ENCODE data around the gene APBA1.
A peak's percentile ranks its signal among the peaks of the same experiment; 100 is the strongest.
"Not testable (repeated sequence)": the region's sequence is repeated elsewhere in the genome, so short reads cannot be mapped to it uniquely, and the experiment has no call there.

APBA1 gene

DNA sequence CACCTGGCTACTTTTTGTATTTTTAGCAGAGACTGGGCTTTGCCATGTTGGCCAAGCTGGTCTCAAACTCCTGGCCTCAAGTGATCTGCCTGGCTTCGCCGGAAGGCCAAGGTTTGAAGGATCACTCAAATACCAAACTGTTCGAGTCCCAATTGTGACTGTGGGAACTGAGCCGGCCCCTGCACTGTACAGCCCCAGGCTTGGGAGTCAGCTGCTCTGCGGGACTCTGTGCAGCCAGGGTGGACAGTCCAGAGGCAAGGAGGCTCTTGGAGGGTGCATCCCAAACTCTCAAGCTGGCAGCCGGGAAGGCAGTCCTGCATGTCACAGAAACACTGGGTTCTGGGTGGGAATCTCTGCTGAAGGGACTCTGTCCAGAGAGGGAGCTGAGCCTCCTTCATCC is 238.2 kb downstream of the APBA1 start:
- no peak for DNase-seq

DNA sequence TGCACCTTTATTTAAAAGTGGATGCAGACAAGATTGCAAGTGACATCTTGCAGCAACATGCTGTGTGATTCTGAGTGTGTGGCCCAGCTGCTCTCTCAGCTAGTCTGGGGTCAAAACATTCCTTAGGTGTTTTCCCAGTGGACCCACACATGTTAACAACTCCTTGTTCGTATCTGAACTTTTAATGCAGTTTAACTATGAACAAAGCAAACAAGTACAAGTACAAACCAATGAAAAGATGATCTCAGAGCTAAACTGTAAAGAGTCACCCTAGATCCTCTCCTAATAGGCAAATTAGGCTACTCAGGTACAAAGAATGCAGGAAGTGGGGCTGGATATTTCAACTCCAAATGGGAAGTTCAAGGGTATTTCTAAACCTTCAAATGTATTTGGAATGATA is 238.8 kb downstream of the APBA1 start:
- DNase-seq = no peak

- DNase-seq = no peak
These were observed 239.5 kb downstream of the APBA1 start for GRCh38 chr9:69432623-69433022.

GRCh38 chr9:69431777-69432176 is 240.4 kb downstream of the APBA1 start:
- no peak for DNase-seq

DNA sequence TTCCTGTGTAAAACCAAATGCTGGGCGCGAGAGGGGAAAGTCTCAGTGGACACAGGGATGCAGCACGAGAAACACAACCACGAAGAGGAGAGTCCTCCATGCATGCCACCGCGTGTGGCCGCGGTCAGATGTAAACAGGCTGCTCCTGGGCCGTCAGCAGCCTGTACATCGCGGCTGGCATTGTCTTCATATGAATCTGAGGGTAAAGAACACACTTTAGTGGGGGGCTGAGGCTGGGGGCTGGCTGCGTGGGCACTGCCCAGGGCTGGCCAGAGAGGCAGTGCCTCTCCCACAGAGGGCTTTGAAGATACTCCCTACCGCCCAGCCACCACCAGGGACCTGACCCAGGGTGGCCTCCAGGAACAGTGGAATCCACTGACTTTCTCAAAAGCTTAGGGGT is 241.0 kb downstream of the APBA1 start:
- no peak for DNase-seq

DNA sequence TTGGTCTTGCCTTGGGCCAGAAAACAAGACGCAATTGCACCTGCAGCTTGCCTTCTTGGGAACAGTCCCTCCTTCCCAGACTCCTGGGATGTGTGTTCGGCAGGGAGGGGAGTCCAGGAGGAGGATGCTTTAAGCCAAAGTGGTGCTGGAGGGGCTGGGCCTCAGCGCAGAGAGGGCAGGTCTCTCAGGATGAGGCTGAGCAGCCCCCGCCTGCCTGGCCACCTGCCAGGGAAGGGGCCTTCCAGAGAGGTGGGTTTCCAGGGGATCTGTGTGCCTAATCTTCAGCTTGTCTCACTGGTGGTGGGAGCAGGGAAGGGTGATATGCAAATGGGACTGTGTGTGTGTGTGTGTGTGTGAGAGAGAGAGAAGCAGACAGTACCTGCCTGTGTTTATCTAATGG is 242.0 kb downstream of the APBA1 start:
- DNase-seq = no peak

DNA sequence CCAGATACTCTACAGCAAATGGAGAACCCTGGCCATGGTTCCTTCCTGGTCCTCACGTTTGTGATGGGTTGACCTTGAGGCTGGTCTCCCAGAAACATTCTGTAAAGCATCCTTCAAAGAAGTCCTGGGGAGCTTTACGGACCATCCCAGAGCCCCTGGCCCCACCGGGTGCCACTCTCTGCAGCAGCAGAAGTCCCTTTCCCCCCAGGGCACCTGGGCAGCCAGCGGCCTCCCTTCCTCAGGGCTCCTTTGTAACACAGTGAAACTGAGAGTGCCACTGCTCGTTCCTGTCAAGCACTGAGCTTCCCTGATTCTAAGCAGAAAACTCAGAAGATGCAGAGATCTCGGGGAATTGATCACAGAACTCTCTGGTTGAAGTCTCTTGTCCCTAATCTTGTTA is 242.9 kb downstream of the APBA1 start:
- DNase-seq = no peak

DNA sequence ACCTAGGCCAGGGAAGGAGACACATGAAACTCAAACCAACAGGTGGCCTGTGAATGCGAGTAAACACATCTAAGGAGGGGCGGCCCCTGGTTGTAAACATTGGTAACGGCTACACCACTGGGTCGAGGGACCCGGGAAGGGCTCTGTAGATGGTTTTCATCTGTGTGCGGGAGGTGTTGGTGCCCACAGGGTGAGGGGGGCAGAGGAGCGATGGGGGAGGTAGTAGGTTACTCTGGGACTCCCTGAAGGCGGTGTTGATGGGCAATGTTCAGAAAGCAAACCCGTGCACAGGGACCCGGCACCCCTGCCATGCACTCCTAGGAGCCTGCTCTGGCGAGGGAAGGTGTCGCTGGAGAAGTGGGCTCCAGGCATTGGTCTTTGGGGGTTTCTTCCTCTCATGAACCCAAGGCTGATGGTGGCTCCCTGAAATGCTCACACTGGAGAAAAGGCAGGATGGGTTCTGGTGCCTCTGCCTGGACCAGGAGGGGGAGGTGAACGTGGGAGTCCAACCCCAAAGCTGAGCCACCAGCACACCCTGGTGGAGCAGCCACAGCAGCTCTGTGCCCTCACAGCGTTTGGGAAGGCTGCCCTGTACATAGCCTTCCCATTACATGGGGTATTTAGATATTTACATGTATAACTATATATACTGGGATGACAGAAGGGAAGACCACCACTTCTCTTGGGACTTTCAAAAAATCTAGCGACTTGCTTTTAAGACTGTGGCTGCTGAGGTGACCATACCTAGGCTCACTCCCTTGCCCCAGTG is 244.0 kb downstream of the APBA1 start:
- DNase-seq = no peak

GRCh38 chr9:69427286-69427685 is 244.9 kb downstream of the APBA1 start:
- DNase-seq = no peak

- peak; percentile 59 for DNase-seq
These were observed 246.9 kb downstream of the APBA1 start for GRCh38 chr9:69425136-69425801.

- DNase-seq = peak; percentile 83
These were observed 250.0 kb downstream of the APBA1 start for GRCh38 chr9:69421908-69422801.

GRCh38 chr9:69420611-69421270 is 251.4 kb downstream of the APBA1 start:
- no peak for DNase-seq

- DNase-seq = peak; percentile 39
These were observed 259.4 kb downstream of the APBA1 start for GRCh38 chr9:69412741-69413150.

GRCh38 chr9:69411931-69412740 is 260.0 kb downstream of the APBA1 start:
- no peak for DNase-seq

DNA sequence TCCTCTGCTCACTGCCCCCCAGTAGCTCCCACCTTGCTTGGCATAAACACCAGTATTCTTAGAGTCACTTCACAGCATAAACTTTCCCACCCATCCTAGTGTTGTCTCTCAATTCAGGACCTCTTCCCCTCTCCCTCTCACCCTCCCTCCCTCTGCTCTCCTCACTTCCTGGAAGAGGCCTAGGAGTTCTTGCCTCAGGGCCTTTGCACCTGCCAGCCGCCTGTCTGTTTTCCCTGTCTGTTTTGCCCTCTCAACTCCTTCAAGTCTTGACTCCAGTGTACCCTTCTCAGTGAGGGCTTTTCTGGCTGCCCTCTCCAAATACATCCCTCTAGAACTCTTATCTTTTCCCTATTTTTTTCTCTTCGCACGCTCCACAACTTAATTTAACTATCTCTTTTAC is 260.9 kb downstream of the APBA1 start:
- no peak for DNase-seq

DNA sequence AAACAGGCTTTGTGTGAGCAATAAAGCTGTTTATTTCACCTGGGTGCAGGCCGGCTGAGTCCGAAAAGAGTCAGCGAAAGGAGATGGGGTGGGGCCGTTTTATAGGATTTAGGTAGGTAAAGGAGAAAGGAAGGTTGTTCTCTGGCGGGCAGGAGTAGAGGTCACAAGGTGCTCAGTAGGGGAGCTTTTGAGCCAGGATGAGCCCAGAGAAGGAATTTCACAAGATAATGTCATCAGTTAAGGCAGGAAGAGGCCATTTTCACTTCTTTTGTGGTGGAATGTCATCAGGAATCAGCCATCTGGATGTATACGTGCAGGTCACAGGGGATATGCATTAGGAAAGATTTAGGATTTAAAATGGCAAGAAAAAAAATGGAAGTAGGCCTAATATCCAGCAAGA is 262.2 kb downstream of the APBA1 start:
- not testable (repeated sequence) for DNase-seq

GRCh38 chr9:69400470-69400869 is 271.7 kb downstream of the APBA1 start:
- no peak for DNase-seq

DNA sequence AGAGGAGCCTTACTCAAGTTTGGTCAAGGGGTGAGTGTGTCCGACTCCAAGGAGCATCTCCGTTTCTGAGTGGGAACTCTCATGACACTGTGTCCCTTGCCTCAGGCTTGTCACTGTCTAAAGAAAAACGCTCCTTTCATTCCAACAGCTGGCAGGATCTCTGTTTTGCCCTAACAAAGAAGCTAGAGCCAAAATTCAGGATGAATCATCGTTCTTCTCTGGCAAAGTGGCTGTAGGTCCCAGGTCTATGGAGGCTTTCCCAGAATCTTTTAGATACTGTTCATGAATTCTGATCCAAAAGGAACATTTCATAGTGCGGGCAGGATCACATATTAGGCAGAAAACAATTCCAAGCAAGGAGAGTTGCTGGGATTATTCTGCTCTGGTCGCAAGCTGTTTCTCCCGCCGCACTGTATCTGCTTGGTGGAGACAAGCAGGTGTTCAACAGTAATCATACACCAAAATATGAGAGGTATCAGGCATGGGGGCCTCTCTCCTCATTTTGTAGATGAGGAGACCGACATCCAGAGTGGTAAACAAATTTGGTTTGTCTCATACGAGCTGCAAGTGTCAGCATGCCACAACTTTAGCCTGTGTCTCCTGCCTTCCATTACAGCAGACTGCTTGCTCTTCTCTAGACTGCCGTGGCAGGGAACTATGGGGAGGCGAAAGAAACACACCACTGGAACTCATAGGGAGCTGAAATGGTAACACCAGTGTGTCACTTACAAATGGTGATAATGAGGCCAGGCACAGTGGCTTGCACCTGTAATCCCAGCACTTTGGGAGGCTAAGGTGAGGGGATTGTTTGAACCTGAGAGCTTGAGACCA is 274.6 kb downstream of the APBA1 start:
- no peak for DNase-seq

- no peak for DNase-seq
These were observed 275.4 kb downstream of the APBA1 start for GRCh38 chr9:69396759-69397158.

DNA sequence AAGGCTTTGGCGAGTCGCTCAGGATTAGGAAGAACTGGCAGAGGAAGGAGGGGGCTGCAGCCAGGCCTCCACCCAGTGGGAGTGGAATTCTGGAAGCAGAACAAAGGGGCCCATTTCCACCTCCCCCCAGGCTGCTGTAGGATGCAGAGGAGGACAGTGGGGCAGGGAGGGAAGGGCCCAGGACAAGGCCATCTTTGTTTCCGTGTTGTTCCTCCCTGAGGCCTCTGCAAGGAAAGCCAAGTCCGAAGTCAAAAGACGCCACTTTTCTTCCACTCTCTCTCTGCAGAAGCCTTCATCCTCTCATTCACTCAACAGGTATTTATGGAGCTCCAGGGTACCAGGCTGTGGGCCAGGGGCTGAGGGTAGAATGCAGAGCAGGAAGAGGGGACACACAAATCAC is 276.5 kb downstream of the APBA1 start:
- no peak for DNase-seq

DNA sequence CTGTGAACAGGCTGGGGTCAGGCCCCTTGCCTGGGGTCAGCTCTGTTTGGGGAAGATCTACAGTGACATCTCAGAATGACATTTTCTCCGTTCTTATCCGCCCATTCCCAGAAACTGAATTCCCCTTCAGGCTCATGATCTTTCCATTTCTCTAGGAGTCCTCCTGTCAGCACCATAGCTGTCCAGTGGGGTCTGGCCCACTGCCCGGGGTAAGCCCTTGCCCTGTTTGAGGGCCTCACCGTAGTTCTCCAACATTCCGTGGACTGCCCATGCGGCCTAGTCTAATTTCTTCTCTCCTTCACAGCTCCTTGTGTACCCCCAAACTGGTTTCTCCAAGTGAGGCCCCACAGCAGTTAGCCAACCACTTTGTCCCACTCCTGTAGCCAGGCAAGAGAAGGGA is 278.7 kb downstream of the APBA1 start:
- no peak for DNase-seq
